SJCRH30 (cell line): Measurements from ENCODE around the gene NME4. TPM values are rescaled to one million over a fixed set of nuclear protein-coding genes. Genes with fewer than 3 reads are reported as not detected.

Experiments
- DNase-seq, 2 experiments: peaks; one replicate each; pipeline ENCODE4 v3.0.0-alpha.2; 2015 to 2020
- H3K27ac ChIP-seq: fragments of 250-450 bp; sonication (Bioruptor Pico); 2 replicates; pipeline ENCODE4 v1.5.1; 2020; ENCODE audit warnings: mild to moderate bottlenecking, moderate library complexity
- H3K27me3 ChIP-seq: fragments of 250-450 bp; sonication (Bioruptor Pico); 2 replicates; pipeline ENCODE4 v1.5.1; 2020; ENCODE audit warnings: mild to moderate bottlenecking, moderate library complexity
- H3K36me3 ChIP-seq: fragments of 250-450 bp; sonication (Bioruptor Pico); 2 replicates; pipeline ENCODE4 v1.5.1; 2020; ENCODE audit warnings: mild to moderate bottlenecking, moderate library complexity
- H3K4me1 ChIP-seq: fragments of 250-450 bp; sonication (Bioruptor Pico); 2 replicates; pipeline ENCODE4 v1.5.1; 2020; ENCODE audit warnings: mild to moderate bottlenecking, moderate library complexity
- H3K4me3 ChIP-seq: fragments of 250-450 bp; sonication (Bioruptor Pico); 2 replicates; pipeline ENCODE4 v1.5.1; 2020; ENCODE audit warnings: mild to moderate bottlenecking, moderate library complexity
- H3K9me3 ChIP-seq: fragments of 250-450 bp; sonication (Bioruptor Pico); replicated peaks from 2 replicates; pipeline ENCODE4 v1.5.1; 2020; ENCODE audit warnings: mild to moderate bottlenecking, moderate library complexity
- total RNA-seq: library from RNA; depleted of rRNA; stranded (reverse); fragments of >200 nt; shearing (Covaris generic); gene quantifications from 2 replicates; pipeline ENCODE4 v1.2.3, GENCODE V29; 2014

Gene NME4
- total RNA-seq, 1 experiment from 2014 or later, result 140 TPM

GRCh38 chr16:369866-370436 is 27.0 kb upstream of the NME4 start:
- no peak overlapping the region for H3K4me3 ChIP-seq
- no peaks in the 10 kb centered on the region for H3K9me3 ChIP-seq
- H3K4me1 ChIP-seq, result peaks cover 10% of the 10 kb centered on the region
- H3K36me3 ChIP-seq, result peaks cover 5% of the 10 kb centered on the region; the same call in 1 of the 2 replicates
- no peak for DNase-seq
- no peaks in the 10 kb centered on the region for H3K27me3 ChIP-seq
- H3K27ac ChIP-seq, result no peak overlapping the region

GRCh38 chr16:370443-370842 is 26.6 kb upstream of the NME4 start, which contains the start of gene MRPL28:
MRPL28 (minus strand) TSS chr16:370538; CDS start chr16:370218, 320 bp downstream.
- Histone ChIP-seq H3K36me3 (peaks cover 7% of the 10 kb centered on the region; the same call in 1 of the 2 replicates), H3K9me3 (no peaks in the 10 kb centered on the region), H3K27me3 (no peaks in the 10 kb centered on the region), H3K4me3 (peak within 1 kb of the TSS; percentile 52), H3K4me1 (peaks cover 10% of the 10 kb centered on the region), H3K27ac (peak within 1 kb of the TSS; percentile 35; the same call in 1 of the 2 replicates)
- DNase-seq, result peak; percentile 93 to 96

- H3K36me3 ChIP-seq, result peaks cover 7% of the 10 kb centered on the region; the same call in 1 of the 2 replicates
- no peak for DNase-seq
- H3K27me3 ChIP-seq, result no peaks in the 10 kb centered on the region
- H3K4me1 ChIP-seq, result peaks cover 10% of the 10 kb centered on the region
- peak overlapping the region; percentile 35; the same call in 1 of the 2 replicates for H3K27ac ChIP-seq
- no peaks in the 10 kb centered on the region for H3K9me3 ChIP-seq
- peak overlapping the region; percentile 52 for H3K4me3 ChIP-seq
These were observed 26.0 kb upstream of the NME4 start for GRCh38 chr16:370979-371514.

GRCh38 chr16:371515-372301 is 25.3 kb upstream of the NME4 start:
- peaks cover 10% of the 10 kb centered on the region for H3K4me1 ChIP-seq
- DNase-seq, result peak; percentile 57 to 58
- peaks cover 10% of the 10 kb centered on the region; the same call in 1 of the 2 replicates for H3K36me3 ChIP-seq
- no peaks in the 10 kb centered on the region for H3K27me3 ChIP-seq
- no peak overlapping the region for H3K27ac ChIP-seq
- no peaks in the 10 kb centered on the region for H3K9me3 ChIP-seq
- H3K4me3 ChIP-seq, result no peak overlapping the region

- Histone ChIP-seq H3K36me3 (peaks cover 9% of the 10 kb centered on the region; the same call in 1 of the 2 replicates), H3K27me3 (no peaks in the 10 kb centered on the region), H3K27ac (no peak overlapping the region), H3K4me1 (peaks cover 10% of the 10 kb centered on the region), H3K4me3 (no peak overlapping the region), H3K9me3 (no peaks in the 10 kb centered on the region)
- DNase-seq, result no peak
These were observed 24.6 kb upstream of the NME4 start for GRCh38 chr16:372302-372983.

- H3K4me3 ChIP-seq, result no peak overlapping the region
- H3K36me3 ChIP-seq, result peaks cover 5% of the 10 kb centered on the region; the same call in 1 of the 2 replicates
- DNase-seq, result no peak
- H3K27me3 ChIP-seq, result no peaks in the 10 kb centered on the region
- no peak overlapping the region for H3K27ac ChIP-seq
- no peaks in the 10 kb centered on the region for H3K9me3 ChIP-seq
- peaks cover 10% of the 10 kb centered on the region for H3K4me1 ChIP-seq
These were observed 23.9 kb upstream of the NME4 start for GRCh38 chr16:373020-373598.

- Histone ChIP-seq H3K27ac (no peak overlapping the region), H3K36me3 (peaks cover 5% of the 10 kb centered on the region; the same call in 1 of the 2 replicates), H3K4me3 (no peak overlapping the region), H3K4me1 (peaks cover 10% of the 10 kb centered on the region), H3K27me3 (no peaks in the 10 kb centered on the region), H3K9me3 (no peaks in the 10 kb centered on the region)
- DNase-seq, result no peak
These were observed 23.0 kb upstream of the NME4 start for GRCh38 chr16:373848-374615.

- Histone ChIP-seq H3K36me3 (peaks cover 5% of the 10 kb centered on the region; the same call in 1 of the 2 replicates), H3K27ac (no peak overlapping the region), H3K4me3 (no peak overlapping the region), H3K4me1 (peaks cover 10% of the 10 kb centered on the region), H3K27me3 (no peaks in the 10 kb centered on the region), H3K9me3 (no peaks in the 10 kb centered on the region)
- DNase-seq, result no peak
These were observed 22.4 kb upstream of the NME4 start for GRCh38 chr16:374616-374926.

GRCh38 chr16:375212-375611 is 21.8 kb upstream of the NME4 start:
- peaks cover 5% of the 10 kb centered on the region; the same call in 1 of the 2 replicates for H3K36me3 ChIP-seq
- H3K27me3 ChIP-seq, result no peaks in the 10 kb centered on the region

GRCh38 chr16:375927-376816 is 20.8 kb upstream of the NME4 start:
- Histone ChIP-seq H3K4me1 (peaks cover 4% of the 10 kb centered on the region), H3K4me3 (no peak overlapping the region), H3K27ac (no peak overlapping the region), H3K36me3 (peaks cover 5% of the 10 kb centered on the region; the same call in 1 of the 2 replicates), H3K27me3 (no peaks in the 10 kb centered on the region), H3K9me3 (no peaks in the 10 kb centered on the region)
- DNase-seq, result no peak

More at GRCh38 chr16:375212-375611, 21.8 kb upstream of the NME4 start:
- DNase-seq, result no peak
- peaks cover 10% of the 10 kb centered on the region for H3K4me1 ChIP-seq
- H3K27ac ChIP-seq, result no peak overlapping the region
- H3K4me3 ChIP-seq, result no peak overlapping the region
- H3K9me3 ChIP-seq, result no peaks in the 10 kb centered on the region

- H3K9me3 ChIP-seq, result no peaks in the 10 kb centered on the region
- H3K4me3 ChIP-seq, result no peak overlapping the region
- no peaks in the 10 kb centered on the region; the same call in 1 of the 2 replicates for H3K4me1 ChIP-seq
- no peak overlapping the region for H3K27ac ChIP-seq
- no peak for DNase-seq
- no peaks in the 10 kb centered on the region for H3K27me3 ChIP-seq
- peaks cover 5% of the 10 kb centered on the region; the same call in 1 of the 2 replicates for H3K36me3 ChIP-seq
These were observed 20.1 kb upstream of the NME4 start for GRCh38 chr16:376817-377418.

- Histone ChIP-seq H3K27me3 (no peaks in the 10 kb centered on the region), H3K27ac (no peak overlapping the region), H3K36me3 (peaks cover 5% of the 10 kb centered on the region; the same call in 1 of the 2 replicates), H3K4me1 (no peaks in the 10 kb centered on the region), H3K9me3 (no peaks in the 10 kb centered on the region), H3K4me3 (no peak overlapping the region)
- DNase-seq, result no peak
These were observed 19.5 kb upstream of the NME4 start for GRCh38 chr16:377419-377951.
